ENCODE results near the gene MYL4. TPM values are rescaled to one million over a fixed set of nuclear protein-coding genes. Genes with fewer than 3 reads are reported as not detected.

The MYL4 gene
- total RNA-seq, 4 donors from 2014 or later: 1.5 TPM; not detected in 3

- Histone ChIP-seq H3K36me3 (no peaks in the 10 kb centered on the region), H3K4me3 (no peak overlapping the region), H3K27ac (no peak overlapping the region), H3K27me3 (no peaks in the 10 kb centered on the region), H3K9me3 (no peaks in the 10 kb centered on the region), H3K4me1 (peaks cover 0 to 11% (median 8%) of the 10 kb centered on the region in 4 donors)
- TF ChIP-seq POLR2A (IDR thresholded peaks at IDR 0.05) (no peak), CTCF (IDR thresholded peaks at IDR 0.05) (no peak), EP300 (IDR thresholded peaks at IDR 0.05) (no peak)
- 92% methylated on average over 3 of the region's 3 CpGs for WGBS, 2 donors
- DNase-seq (ENCODE audit: low spot score in 2 of 2): no peak
Observed at GRCh38 chr17:47231866-47232265, 22.7 kb downstream of the MYL4 start.

GRCh38 chr17:47232465-47232864 is 23.3 kb downstream of the MYL4 start:
- WGBS, 2 donors: 84 to 96% methylated on average over 2 of the region's 2 CpGs

GRCh38 chr17:47235506-47235905 is 26.4 kb downstream of the MYL4 start:
- peaks cover 0 to 18% (median 13%) of the 10 kb centered on the region in 4 donors for H3K4me1 ChIP-seq
- no peaks in the 10 kb centered on the region for H3K36me3 ChIP-seq
- H3K27me3 ChIP-seq: no peaks in the 10 kb centered on the region
- 89 to 93% methylated on average over 3 of the region's 3 CpGs for WGBS, 2 donors
- TF ChIP-seq CTCF (IDR thresholded peaks at IDR 0.05) (no peak), POLR2A (IDR thresholded peaks at IDR 0.05) (no peak), EP300 (IDR thresholded peaks at IDR 0.05) (no peak)
- H3K27ac ChIP-seq: no peak overlapping the region
- no peaks in the 10 kb centered on the region for H3K9me3 ChIP-seq
- no peak overlapping the region for H3K4me3 ChIP-seq
- no peak for DNase-seq (ENCODE audit: low spot score in 2 of 2)

More at GRCh38 chr17:47232465-47232864, 23.3 kb downstream of the MYL4 start:
- H3K36me3 ChIP-seq: no peaks in the 10 kb centered on the region
- no peak overlapping the region for H3K4me3 ChIP-seq
- peaks cover 0 to 11% (median 8%) of the 10 kb centered on the region in 4 donors for H3K4me1 ChIP-seq
- H3K27ac ChIP-seq: no peak overlapping the region
- no peaks in the 10 kb centered on the region for H3K9me3 ChIP-seq
- H3K27me3 ChIP-seq: no peaks in the 10 kb centered on the region
- TF ChIP-seq EP300 (IDR thresholded peaks at IDR 0.05): no peak
- TF ChIP-seq POLR2A (IDR thresholded peaks at IDR 0.05): no peak
- TF ChIP-seq CTCF (IDR thresholded peaks at IDR 0.05): no peak
- no peak for DNase-seq (ENCODE audit: low spot score in 2 of 2)

GRCh38 chr17:47235923-47236322 is 26.8 kb downstream of the MYL4 start:
- 92 to 94% methylated on average over 2 of the region's 2 CpGs for WGBS, 2 donors

GRCh38 chr17:47237841-47238240 is 28.7 kb downstream of the MYL4 start:
- Histone ChIP-seq H3K9me3 (no peaks in the 10 kb centered on the region), H3K27ac (no peak overlapping the region), H3K4me1 (peaks cover 0 to 21% (median 14%) of the 10 kb centered on the region in 4 donors), H3K4me3 (no peak overlapping the region), H3K36me3 (no peaks in the 10 kb centered on the region), H3K27me3 (no peaks in the 10 kb centered on the region)
- WGBS, 2 donors: 92 to 100% methylated on average over 2 to 6 of the region's 7 CpGs
- no peak for DNase-seq (ENCODE audit: low spot score in 2 of 2)
- TF ChIP-seq POLR2A (IDR thresholded peaks at IDR 0.05): no peak
- TF ChIP-seq CTCF (IDR thresholded peaks at IDR 0.05): no peak
- TF ChIP-seq EP300 (IDR thresholded peaks at IDR 0.05): no peak

More at GRCh38 chr17:47235923-47236322, 26.8 kb downstream of the MYL4 start:
- Histone ChIP-seq H3K36me3 (no peaks in the 10 kb centered on the region), H3K27ac (no peak overlapping the region), H3K27me3 (no peaks in the 10 kb centered on the region), H3K4me1 (peaks cover 0 to 19% (median 14%) of the 10 kb centered on the region in 4 donors), H3K4me3 (no peak overlapping the region), H3K9me3 (no peaks in the 10 kb centered on the region)
- DNase-seq (ENCODE audit: low spot score in 2 of 2): no peak
- TF ChIP-seq CTCF (IDR thresholded peaks at IDR 0.05) (no peak), POLR2A (IDR thresholded peaks at IDR 0.05) (no peak), EP300 (IDR thresholded peaks at IDR 0.05) (no peak)
